PC-9 (cell line): ENCODE measurements around the gene SASH3. TPM values are rescaled to one million over a fixed set of nuclear protein-coding genes. Genes with fewer than 3 reads are reported as not detected.

ENCODE experiments used
- BruUV-seq: library from RNA; stranded (reverse); fragments of 400-500 nt; replicated peaks from 2 replicates; lab custom pipeline; 2021; lab: Mats Ljungman, UMichigan
- CTCF ChIA-PET: fragments of 300-600 bp; sonication (Branson Sonifier 250); formaldehyde crosslinking; loops from one replicate; lab custom pipeline; 2022; ENCODE audit warnings: antibody characterized with exemption; lab: Charles Lee
- POLR2A ChIA-PET: fragments of 300-600 bp; sonication (Branson Sonifier 250); formaldehyde crosslinking; loops from one replicate; lab custom pipeline; 2022; ENCODE audit warnings: antibody characterized with exemption; ENCODE audit not compliant: unreplicated experiment; lab: Charles Lee
- DNase-seq, 2 experiments: peaks; one replicate each; pipeline versions ENCODE4 v3.0.0 to v3.0.0-alpha.2; 2015 to 2022; ENCODE audit warnings: mixed read lengths in 1 of 2
- H2AFZ ChIP-seq: fragments of 200-600 bp; sonication (generic); 2 replicates; pipeline ENCODE4 v1.8.1; 2017; ENCODE audit warnings: antibody characterized with exemption
- H3F3A ChIP-seq: fragments of 200-600 bp; sonication (generic); 2 replicates; pipeline ENCODE4 v1.8.1; 2017; ENCODE audit warnings: antibody characterized with exemption, mild to moderate bottlenecking, low read depth; ENCODE audit not compliant: insufficient read depth
- H3K27ac ChIP-seq: fragments of 200-600 bp; sonication (generic); 2 replicates; pipeline ENCODE4 v1.6.1; 2016; ENCODE audit warnings: mixed run types
- H3K27me3 ChIP-seq: fragments of 200-600 bp; sonication (generic); 2 replicates; pipeline ENCODE4 v1.6.1; 2016; ENCODE audit warnings: low read depth, mixed run types; ENCODE audit not compliant: insufficient read depth
- H3K36me3 ChIP-seq: fragments of 200-600 bp; sonication (generic); 2 replicates; pipeline ENCODE4 v1.6.1; 2016; ENCODE audit warnings: low read depth, mixed run types
- H3K4me1 ChIP-seq: fragments of 200-600 bp; sonication (generic); replicated peaks from 2 replicates; pipeline ENCODE4 v1.6.1; 2016; ENCODE audit warnings: mixed run types; ENCODE audit not compliant: insufficient read depth
- H3K4me2 ChIP-seq: fragments of 200-600 bp; sonication (generic); 2 replicates; pipeline ENCODE4 v1.6.1; 2017; ENCODE audit warnings: mixed run types
- H3K4me3 ChIP-seq: fragments of 200-600 bp; sonication (generic); 2 replicates; pipeline ENCODE4 v1.6.1; 2016; ENCODE audit warnings: mixed run types
- H3K79me2 ChIP-seq: fragments of 200-600 bp; sonication (generic); 2 replicates; pipeline ENCODE4 v1.6.1; 2017; ENCODE audit warnings: low read depth, mixed run types
- H3K9me2 ChIP-seq: fragments of 200-600 bp; sonication (generic); 2 replicates; pipeline ENCODE4 v1.8.1; 2017; ENCODE audit warnings: mild to moderate bottlenecking; ENCODE audit not compliant: insufficient read depth
- H3K9me3 ChIP-seq: fragments of 200-600 bp; sonication (generic); 2 replicates; pipeline ENCODE4 v1.8.1; 2016; ENCODE audit warnings: low read depth; ENCODE audit not compliant: insufficient read depth
- H4K20me1 ChIP-seq: fragments of 200-600 bp; sonication (generic); 2 replicates; pipeline ENCODE4 v1.8.1; 2017; ENCODE audit not compliant: insufficient read depth
- EZH2 ChIP-seq: fragments of 200-600 bp; sonication (generic); IDR thresholded peaks from 2 replicates; pipeline ENCODE4 v1.8.0; 2017; ENCODE audit warnings: antibody characterized with exemption, low read depth
- intact Hi-C: fragments of 100-400 bp; cut with micrococcal nuclease; formaldehyde crosslinking; loops from one replicate; pipeline ENCODE4 v1.10.0; 2022; ENCODE audit not compliant: unreplicated experiment
- total RNA-seq: library from RNA; stranded (reverse); gene quantifications from 2 replicates; pipeline ENCODE4 v1.2.3, GENCODE V29; 2021
- TF ChIP-seq, protein P1 (sequence below): fragments of 200-600 bp; sonication (generic); conservative IDR thresholded peaks from 2 replicates; pipeline ENCODE4 v1.6.1; 2017; ENCODE audit warnings: mixed run types, antibody characterized with exemption, mild to moderate bottlenecking, moderate library complexity

Gene SASH3
- total RNA-seq, 1 experiment from 2014 or later: not detected

DNA sequence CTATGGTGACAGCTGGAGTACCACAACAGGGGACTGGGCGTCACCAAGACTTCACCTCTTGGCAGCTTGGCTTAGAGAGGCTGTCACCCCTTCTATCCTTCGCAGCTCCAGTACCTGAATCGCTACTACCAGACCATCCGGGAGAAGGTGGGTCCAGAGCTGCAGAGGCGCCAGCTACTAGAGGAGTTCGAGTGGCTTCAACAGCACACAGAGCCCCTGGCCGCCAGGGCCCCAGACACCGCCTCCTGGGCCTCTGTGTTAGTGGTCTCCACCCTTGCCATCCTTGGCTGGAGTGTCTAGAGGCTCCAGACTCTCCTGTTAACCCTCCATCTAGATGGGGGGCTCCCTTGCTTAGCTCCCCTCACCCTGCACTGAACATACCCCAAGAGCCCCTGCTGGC, 11.6 kb upstream of the SASH3 start:
- Histone ChIP-seq H3K9me3 (no peaks in the 10 kb centered on the region), H3K27ac (no peak overlapping the region), H3K9me2 (no peaks in the 10 kb centered on the region), H3K4me1 (no peaks in the 10 kb centered on the region), H3K36me3 (no peaks in the 10 kb centered on the region), H3F3A (no peaks in the 10 kb centered on the region), H2AFZ (no peak overlapping the region), H3K4me2 (no peak overlapping the region), H4K20me1 (no peaks in the 10 kb centered on the region), H3K79me2 (no peaks in the 10 kb centered on the region), H3K4me3 (no peak overlapping the region), H3K27me3 (no peaks in the 10 kb centered on the region)
- TF ChIP-seq EZH2: no peak
- TF ChIP-seq, protein P1, sequence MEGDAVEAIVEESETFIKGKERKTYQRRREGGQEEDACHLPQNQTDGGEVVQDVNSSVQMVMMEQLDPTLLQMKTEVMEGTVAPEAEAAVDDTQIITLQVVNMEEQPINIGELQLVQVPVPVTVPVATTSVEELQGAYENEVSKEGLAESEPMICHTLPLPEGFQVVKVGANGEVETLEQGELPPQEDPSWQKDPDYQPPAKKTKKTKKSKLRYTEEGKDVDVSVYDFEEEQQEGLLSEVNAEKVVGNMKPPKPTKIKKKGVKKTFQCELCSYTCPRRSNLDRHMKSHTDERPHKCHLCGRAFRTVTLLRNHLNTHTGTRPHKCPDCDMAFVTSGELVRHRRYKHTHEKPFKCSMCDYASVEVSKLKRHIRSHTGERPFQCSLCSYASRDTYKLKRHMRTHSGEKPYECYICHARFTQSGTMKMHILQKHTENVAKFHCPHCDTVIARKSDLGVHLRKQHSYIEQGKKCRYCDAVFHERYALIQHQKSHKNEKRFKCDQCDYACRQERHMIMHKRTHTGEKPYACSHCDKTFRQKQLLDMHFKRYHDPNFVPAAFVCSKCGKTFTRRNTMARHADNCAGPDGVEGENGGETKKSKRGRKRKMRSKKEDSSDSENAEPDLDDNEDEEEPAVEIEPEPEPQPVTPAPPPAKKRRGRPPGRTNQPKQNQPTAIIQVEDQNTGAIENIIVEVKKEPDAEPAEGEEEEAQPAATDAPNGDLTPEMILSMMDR: no peak
- POLR2A ChIA-PET: no interaction called here
- CTCF ChIA-PET: interaction anchor here (0.9 kb wide), 1 partner anchor 41 kb away, joined by 3 read pairs; no protein-coding TSS in a partner anchor
- intact Hi-C loops: no loop called here
- no TSS peak for BruUV-seq
- no peak for DNase-seq

DNA sequence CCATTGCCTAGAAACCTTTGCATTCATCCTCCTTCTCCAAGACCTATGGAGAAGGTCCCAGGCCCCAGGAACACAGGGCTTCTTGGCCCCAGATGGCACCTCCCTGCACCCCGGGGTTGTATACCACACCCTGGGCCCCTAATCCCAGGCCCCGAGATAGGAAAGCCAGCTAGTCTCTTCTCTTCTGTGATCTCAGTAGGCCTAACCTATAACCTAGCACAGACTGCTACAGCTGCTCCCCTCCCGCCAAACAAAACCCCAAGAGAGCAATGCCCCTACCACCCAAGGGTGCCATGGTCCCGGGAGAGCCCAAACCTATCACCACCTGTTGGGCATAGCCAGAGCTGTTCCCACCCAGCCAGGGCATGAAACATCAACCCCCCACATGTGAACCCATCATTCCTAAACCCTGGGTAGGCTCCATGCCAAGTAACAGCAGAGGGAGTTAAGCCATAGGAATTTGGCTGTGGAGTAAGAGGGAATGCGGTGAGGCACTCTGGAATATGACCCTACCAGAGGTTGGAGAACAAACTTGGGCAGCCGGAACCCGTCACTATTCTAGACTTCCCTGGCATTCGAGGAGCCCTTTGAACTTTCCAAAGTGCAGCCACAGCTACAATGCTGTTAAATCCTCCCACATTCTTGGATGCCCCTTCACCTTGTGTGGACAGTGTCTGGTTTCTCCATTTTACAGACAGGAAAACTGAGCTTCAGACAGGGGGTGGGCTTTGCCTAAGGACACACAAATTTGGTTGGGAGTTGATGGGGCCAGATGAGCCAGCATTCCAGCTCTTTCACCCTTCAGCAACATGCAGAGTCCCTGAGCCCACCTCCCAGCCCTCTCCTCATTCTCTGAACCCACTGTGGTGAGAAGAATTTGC, 10.9 kb upstream of the SASH3 start:
- DNase-seq: no peak
- no TSS peak for BruUV-seq
- CTCF ChIA-PET: interaction anchor here (0.9 kb wide), 1 partner anchor 42 kb away, joined by 3 read pairs; no protein-coding TSS in a partner anchor
- H3K4me3 ChIP-seq: no peak overlapping the region
- POLR2A ChIA-PET: no interaction called here
- H3K27me3 ChIP-seq: no peaks in the 10 kb centered on the region
- intact Hi-C loops: no loop called here
- 0 out of 2 replicates have a peak, but pooled peaks cover 3% of the 10 kb centered on the region for H3F3A ChIP-seq
- no peaks in the 10 kb centered on the region for H3K9me2 ChIP-seq
- no peaks in the 10 kb centered on the region for H3K4me1 ChIP-seq
- H2AFZ ChIP-seq: no peak overlapping the region
- no peaks in the 10 kb centered on the region for H3K79me2 ChIP-seq
- no peaks in the 10 kb centered on the region for H3K36me3 ChIP-seq
- TF ChIP-seq, protein P1: no peak
- TF ChIP-seq EZH2: no peak
- no peaks in the 10 kb centered on the region for H3K9me3 ChIP-seq
- no peak overlapping the region for H3K27ac ChIP-seq
- no peak overlapping the region for H3K4me2 ChIP-seq
- H4K20me1 ChIP-seq: no peaks in the 10 kb centered on the region

DNA sequence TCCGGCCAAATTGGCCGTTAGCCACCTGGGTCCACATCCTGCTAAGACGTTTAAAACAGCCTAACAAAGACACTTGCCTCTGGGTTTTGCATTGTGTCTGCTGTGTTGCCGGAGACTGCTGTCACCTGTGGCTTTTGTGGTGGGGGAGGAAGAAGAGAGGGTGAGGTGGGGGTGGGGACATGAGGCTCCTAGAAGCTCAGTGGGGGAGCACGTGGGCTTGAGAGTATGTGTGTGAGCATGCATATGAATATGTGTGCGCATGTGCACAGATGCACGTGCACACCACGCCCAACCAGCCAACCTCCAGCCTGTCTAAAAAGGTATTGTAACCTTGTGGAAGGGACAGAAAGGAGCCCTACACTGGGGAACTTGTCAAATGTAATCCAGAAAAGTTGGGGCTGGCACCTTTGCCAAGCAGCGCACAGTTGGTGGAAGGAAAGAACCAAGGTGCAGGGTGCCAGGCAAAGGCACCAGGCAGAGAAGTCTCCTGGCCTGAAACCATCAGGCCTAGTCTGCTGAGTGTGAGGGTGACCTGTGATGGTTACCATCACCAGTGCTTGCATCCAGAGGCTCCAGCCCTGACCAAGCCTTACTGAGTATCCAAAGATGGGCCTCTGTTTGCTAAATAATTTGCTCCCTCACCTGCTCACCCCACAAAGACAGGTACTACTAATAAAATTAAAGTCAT, 10.1 kb upstream of the SASH3 start:
- no peaks in the 10 kb centered on the region for H3K9me2 ChIP-seq
- CTCF ChIA-PET: no interaction called here
- no TSS peak for BruUV-seq
- no peaks in the 10 kb centered on the region for H3K9me3 ChIP-seq
- H4K20me1 ChIP-seq: no peaks in the 10 kb centered on the region
- intact Hi-C loops: no loop called here
- no peak overlapping the region for H3K27ac ChIP-seq
- POLR2A ChIA-PET: no interaction called here
- no peaks in the 10 kb centered on the region for H3K27me3 ChIP-seq
- no peaks in the 10 kb centered on the region for H3K4me1 ChIP-seq
- no peak for DNase-seq
- no peak overlapping the region for H3K4me3 ChIP-seq
- no peak overlapping the region for H2AFZ ChIP-seq
- 0 out of 2 replicates have a peak, but pooled peaks cover 6% of the 10 kb centered on the region for H3F3A ChIP-seq
- no peaks in the 10 kb centered on the region for H3K36me3 ChIP-seq
- TF ChIP-seq EZH2: no peak
- TF ChIP-seq, protein P1: no peak
- H3K4me2 ChIP-seq: no peak overlapping the region
- H3K79me2 ChIP-seq: no peaks in the 10 kb centered on the region
